Measurements from ENCODE around the gene WDR74.

DNA sequence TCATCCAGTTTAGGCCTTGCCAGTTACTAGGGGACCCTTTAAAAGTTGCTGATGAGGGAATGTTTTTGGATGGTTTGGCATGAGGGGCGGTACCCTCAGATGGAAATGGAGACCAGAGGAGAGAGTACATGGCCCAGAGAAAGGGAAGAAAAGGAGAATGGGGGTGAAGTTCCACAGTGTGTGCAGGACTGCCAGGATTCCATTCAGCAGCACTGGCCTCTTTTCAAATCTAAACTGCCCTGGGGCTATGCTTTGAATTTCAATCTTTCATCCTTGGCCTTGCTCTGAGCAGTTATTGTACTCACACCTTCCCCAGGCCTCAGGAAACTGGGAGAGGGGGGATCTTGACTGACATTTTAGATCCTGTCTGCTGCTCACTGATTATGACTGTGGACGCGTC lies 44.3 kb upstream of the WDR74 start:
- TF ChIP-seq, protein P1, sequence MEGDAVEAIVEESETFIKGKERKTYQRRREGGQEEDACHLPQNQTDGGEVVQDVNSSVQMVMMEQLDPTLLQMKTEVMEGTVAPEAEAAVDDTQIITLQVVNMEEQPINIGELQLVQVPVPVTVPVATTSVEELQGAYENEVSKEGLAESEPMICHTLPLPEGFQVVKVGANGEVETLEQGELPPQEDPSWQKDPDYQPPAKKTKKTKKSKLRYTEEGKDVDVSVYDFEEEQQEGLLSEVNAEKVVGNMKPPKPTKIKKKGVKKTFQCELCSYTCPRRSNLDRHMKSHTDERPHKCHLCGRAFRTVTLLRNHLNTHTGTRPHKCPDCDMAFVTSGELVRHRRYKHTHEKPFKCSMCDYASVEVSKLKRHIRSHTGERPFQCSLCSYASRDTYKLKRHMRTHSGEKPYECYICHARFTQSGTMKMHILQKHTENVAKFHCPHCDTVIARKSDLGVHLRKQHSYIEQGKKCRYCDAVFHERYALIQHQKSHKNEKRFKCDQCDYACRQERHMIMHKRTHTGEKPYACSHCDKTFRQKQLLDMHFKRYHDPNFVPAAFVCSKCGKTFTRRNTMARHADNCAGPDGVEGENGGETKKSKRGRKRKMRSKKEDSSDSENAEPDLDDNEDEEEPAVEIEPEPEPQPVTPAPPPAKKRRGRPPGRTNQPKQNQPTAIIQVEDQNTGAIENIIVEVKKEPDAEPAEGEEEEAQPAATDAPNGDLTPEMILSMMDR (IDR thresholded peaks at IDR 0.05) = no peak
- TF ChIP-seq EZH2 (IDR thresholded peaks at IDR 0.05; ENCODE audit: borderline replicate concordance, insufficient read depth, low read depth, low read length, poor library complexity, severe bottlenecking) = no peak
